Neural progenitor cell (in vitro differentiated cells): ENCODE measurements around the gene FBLN1. TPM values are rescaled to one million over a fixed set of nuclear protein-coding genes. Genes with fewer than 3 reads are reported as not detected.

Experiments
- DNase-seq: peaks from one replicate; pipeline ENCODE4 v3.0.0-alpha.2; 2016; ENCODE audit warnings: low spot score
- H2AFZ ChIP-seq: fragments of 200-600 bp; sonication (generic); replicated peaks from 2 replicates; pipeline ENCODE4 v1.6.1; 2016; ENCODE audit warnings: antibody characterized with exemption
- H3F3A ChIP-seq: fragments of 200-600 bp; sonication (generic); 2 replicates; pipeline ENCODE4 v1.6.1; 2016; ENCODE audit warnings: antibody characterized with exemption, low read depth
- H3K27ac ChIP-seq: fragments of 200-600 bp; sonication (generic); 2 replicates; pipeline ENCODE4 v1.5.1; 2016; ENCODE audit warnings: mild to moderate bottlenecking
- H3K27me3 ChIP-seq: fragments of 200-600 bp; sonication (generic); 2 replicates; pipeline ENCODE4 v1.6.1; 2016; ENCODE audit warnings: mild to moderate bottlenecking, moderate library complexity
- H3K36me3 ChIP-seq: fragments of 200-600 bp; sonication (generic); 2 replicates; pipeline ENCODE4 v1.5.1; 2016
- H3K4me1 ChIP-seq: fragments of 200-600 bp; sonication (generic); 2 replicates; pipeline ENCODE4 v1.6.1; 2016; ENCODE audit warnings: mixed run types
- H3K4me2 ChIP-seq: fragments of 200-600 bp; sonication (generic); 2 replicates; pipeline ENCODE4 v1.6.1; 2016
- H3K4me3 ChIP-seq: fragments of 200-600 bp; sonication (generic); 2 replicates; pipeline ENCODE4 v1.5.1; 2016
- H3K79me2 ChIP-seq: fragments of 200-600 bp; sonication (generic); 2 replicates; pipeline ENCODE4 v1.6.1; 2016; ENCODE audit warnings: low read depth
- H3K9ac ChIP-seq: fragments of 200-600 bp; sonication (generic); 2 replicates; pipeline ENCODE4 v1.6.1; 2016
- H3K9me3 ChIP-seq: fragments of 200-600 bp; sonication (generic); 2 replicates; pipeline ENCODE4 v1.5.1; 2016; ENCODE audit warnings: low read depth
- H4K20me1 ChIP-seq: fragments of 200-600 bp; sonication (generic); 2 replicates; pipeline ENCODE4 v1.6.1; 2016; ENCODE audit warnings: low read depth
- H3K27ac Mint-ChIP-seq: 3 replicates; pipeline ENCODE4 v1.8.0; 2021; ENCODE audit warnings: mixed read lengths
- H3K27me3 Mint-ChIP-seq: 2 replicates; pipeline ENCODE4 v1.8.0; 2022; ENCODE audit warnings: low read depth, mild to moderate bottlenecking, inconsistent platforms, moderate library complexity, mixed read lengths; ENCODE audit not compliant: insufficient read depth
- H3K36me3 Mint-ChIP-seq: 3 replicates; pipeline ENCODE4 v1.8.0; 2021; ENCODE audit warnings: mixed read lengths
- H3K4me1 Mint-ChIP-seq: 3 replicates; pipeline ENCODE4 v1.8.0; 2021; ENCODE audit warnings: mixed read lengths
- H3K4me3 Mint-ChIP-seq: 3 replicates; pipeline ENCODE4 v1.8.0; 2021; ENCODE audit warnings: mild to moderate bottlenecking, moderate library complexity, mixed read lengths
- H3K9me3 Mint-ChIP-seq: 3 replicates; pipeline ENCODE4 v1.8.0; 2020; ENCODE audit warnings: mixed read lengths
- EZH2 ChIP-seq: fragments of 200-600 bp; sonication (generic); IDR thresholded peaks from 2 replicates; pipeline ENCODE4 v1.6.1; 2017; ENCODE audit warnings: antibody characterized with exemption, mild to moderate bottlenecking, moderate library complexity
- EZH2phosphoT487 ChIP-seq: fragments of 200-600 bp; sonication (generic); IDR thresholded peaks from 2 replicates; pipeline ENCODE4 v1.6.1; 2017; ENCODE audit warnings: antibody characterized with exemption
- total RNA-seq: library from RNA; depleted of rRNA; stranded (reverse); fragments of >200 nt; gene quantifications from 2 replicates; pipeline ENCODE4 v1.2.3, GENCODE V29; 2015; ENCODE audit warnings: low replicate concordance
- TF ChIP-seq, protein P1 (sequence below): fragments of 200-600 bp; sonication (generic); IDR thresholded peaks from 2 replicates; pipeline ENCODE4 v1.5.1; 2017; ENCODE audit warnings: antibody characterized with exemption, mild to moderate bottlenecking

The FBLN1 gene
- total RNA-seq, 1 donor from 2014 or later = 84.3 TPM

DNA sequence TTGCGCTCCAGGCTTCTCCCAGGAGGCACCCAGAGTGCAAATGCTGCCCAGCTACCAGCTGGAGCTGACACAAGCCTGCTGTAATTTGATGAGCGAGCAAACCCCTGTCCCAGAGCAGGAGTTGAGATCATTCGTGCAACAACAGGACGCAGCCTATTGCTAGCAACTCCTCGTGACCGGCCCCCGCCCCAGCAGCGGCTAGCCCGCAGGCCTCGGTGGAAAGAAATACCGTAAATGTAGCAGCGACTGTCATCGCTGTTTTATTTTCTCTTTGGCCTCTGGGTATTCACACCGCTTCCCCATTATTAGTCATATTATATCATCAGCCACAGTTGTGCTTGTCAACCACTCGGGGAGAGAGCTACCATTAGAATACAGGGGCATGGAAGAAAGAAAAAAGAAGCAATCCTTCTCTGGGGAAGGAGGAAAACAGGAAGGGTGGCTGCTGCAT is 109.8 kb downstream of the FBLN1 start:
- H3K36me3 ChIP-seq = no peaks in the 10 kb centered on the region
- H3K9ac ChIP-seq = no peak overlapping the region
- H3K79me2 ChIP-seq = no peaks in the 10 kb centered on the region
- Mint-ChIP-seq H3K27ac (no peak overlapping the region), H3K36me3 (no peaks in the 10 kb centered on the region), H3K4me1 (peaks cover 24% of the 10 kb centered on the region), H3K9me3 (peaks cover 3% of the 10 kb centered on the region), H3K27me3 (peaks cover 4% of the 10 kb centered on the region), H3K4me3 (no peak overlapping the region)
- TF ChIP-seq EZH2 (no peak), EZH2phosphoT487 (no peak)
- TF ChIP-seq, protein P1, sequence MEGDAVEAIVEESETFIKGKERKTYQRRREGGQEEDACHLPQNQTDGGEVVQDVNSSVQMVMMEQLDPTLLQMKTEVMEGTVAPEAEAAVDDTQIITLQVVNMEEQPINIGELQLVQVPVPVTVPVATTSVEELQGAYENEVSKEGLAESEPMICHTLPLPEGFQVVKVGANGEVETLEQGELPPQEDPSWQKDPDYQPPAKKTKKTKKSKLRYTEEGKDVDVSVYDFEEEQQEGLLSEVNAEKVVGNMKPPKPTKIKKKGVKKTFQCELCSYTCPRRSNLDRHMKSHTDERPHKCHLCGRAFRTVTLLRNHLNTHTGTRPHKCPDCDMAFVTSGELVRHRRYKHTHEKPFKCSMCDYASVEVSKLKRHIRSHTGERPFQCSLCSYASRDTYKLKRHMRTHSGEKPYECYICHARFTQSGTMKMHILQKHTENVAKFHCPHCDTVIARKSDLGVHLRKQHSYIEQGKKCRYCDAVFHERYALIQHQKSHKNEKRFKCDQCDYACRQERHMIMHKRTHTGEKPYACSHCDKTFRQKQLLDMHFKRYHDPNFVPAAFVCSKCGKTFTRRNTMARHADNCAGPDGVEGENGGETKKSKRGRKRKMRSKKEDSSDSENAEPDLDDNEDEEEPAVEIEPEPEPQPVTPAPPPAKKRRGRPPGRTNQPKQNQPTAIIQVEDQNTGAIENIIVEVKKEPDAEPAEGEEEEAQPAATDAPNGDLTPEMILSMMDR = no peak
- H3K4me3 ChIP-seq = no peak overlapping the region
- H3K4me2 ChIP-seq = no peak overlapping the region
- H2AFZ ChIP-seq = no peak overlapping the region
- peaks cover 4% of the 10 kb centered on the region for H3K4me1 ChIP-seq
- no peaks in the 10 kb centered on the region for H3K9me3 ChIP-seq
- DNase-seq = no peak
- H3K27ac ChIP-seq = no peak overlapping the region
- no peaks in the 10 kb centered on the region for H3K27me3 ChIP-seq
- H3F3A ChIP-seq = peaks cover 8% of the 10 kb centered on the region
- H4K20me1 ChIP-seq = no peaks in the 10 kb centered on the region

DNA sequence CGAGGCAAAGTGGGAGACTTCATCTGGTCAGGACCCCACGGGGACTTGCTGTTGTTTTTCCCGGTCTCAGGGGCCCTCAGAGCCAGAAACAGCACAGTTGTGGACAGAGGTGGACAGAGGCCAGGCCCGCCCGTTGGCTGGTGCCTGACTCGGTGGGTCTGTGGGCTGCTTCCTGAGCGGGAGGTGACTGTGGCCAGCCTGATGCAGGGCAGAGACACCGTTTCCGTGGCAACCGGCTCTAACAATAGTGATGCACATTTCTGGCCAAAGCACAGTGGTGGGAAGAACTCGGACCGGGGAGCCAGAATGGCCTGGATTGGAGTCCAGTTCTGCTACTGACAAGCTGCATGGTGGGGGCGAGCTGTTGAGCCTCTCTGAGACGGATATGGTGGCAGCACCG is 110.3 kb downstream of the FBLN1 start:
- Histone ChIP-seq H3K4me3 (no peak overlapping the region), H3K36me3 (no peaks in the 10 kb centered on the region), H3K4me2 (no peak overlapping the region), H2AFZ (no peak overlapping the region), H3K79me2 (no peaks in the 10 kb centered on the region), H3K9me3 (no peaks in the 10 kb centered on the region), H3K9ac (no peak overlapping the region), H3K27ac (no peak overlapping the region), H3K27me3 (no peaks in the 10 kb centered on the region), H3F3A (peaks cover 8% of the 10 kb centered on the region), H4K20me1 (no peaks in the 10 kb centered on the region), H3K4me1 (peaks cover 4% of the 10 kb centered on the region)
- no peak overlapping the region for H3K27ac Mint-ChIP-seq
- H3K4me1 Mint-ChIP-seq = peaks cover 24% of the 10 kb centered on the region
- H3K36me3 Mint-ChIP-seq = no peaks in the 10 kb centered on the region
- no peak overlapping the region for H3K4me3 Mint-ChIP-seq
- H3K9me3 Mint-ChIP-seq = peaks cover 3% of the 10 kb centered on the region
- no peak for TF ChIP-seq EZH2
- DNase-seq = peak; percentile 48
- H3K27me3 Mint-ChIP-seq = peaks cover 4% of the 10 kb centered on the region

DNA sequence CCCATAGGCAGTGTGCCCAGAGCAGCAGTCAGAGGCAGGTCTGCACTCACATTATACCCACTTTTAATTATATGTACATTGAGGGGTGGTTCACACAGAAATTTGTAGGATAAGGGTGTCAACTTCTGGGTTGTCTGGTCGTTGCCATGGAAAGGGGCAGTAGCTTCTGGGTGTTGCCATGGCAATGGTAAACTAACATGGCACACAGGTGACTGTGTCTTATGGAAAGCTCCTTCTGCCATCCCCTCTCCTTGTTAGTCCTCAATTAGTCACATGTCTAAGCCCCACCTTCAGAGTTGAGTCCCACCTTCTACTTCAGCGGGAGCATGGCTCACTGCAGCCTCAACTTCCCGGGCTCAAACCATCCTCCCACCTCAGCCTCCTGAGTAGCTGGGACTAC is 112.7 kb downstream of the FBLN1 start:
- peaks cover 15% of the 10 kb centered on the region for H3K4me1 Mint-ChIP-seq
- Histone ChIP-seq H3F3A (no peaks in the 10 kb centered on the region), H3K27me3 (no peaks in the 10 kb centered on the region), H3K4me2 (no peak overlapping the region), H2AFZ (no peak overlapping the region), H3K4me1 (no peaks in the 10 kb centered on the region), H3K36me3 (no peaks in the 10 kb centered on the region), H3K27ac (no peak overlapping the region), H4K20me1 (no peaks in the 10 kb centered on the region), H3K79me2 (no peaks in the 10 kb centered on the region), H3K4me3 (no peak overlapping the region), H3K9ac (no peak overlapping the region), H3K9me3 (no peaks in the 10 kb centered on the region)
- H3K27ac Mint-ChIP-seq = no peak overlapping the region
- H3K4me3 Mint-ChIP-seq = no peak overlapping the region
- no peak for DNase-seq
- TF ChIP-seq EZH2 (no peak), EZH2phosphoT487 (no peak)
- TF ChIP-seq, protein P1 = no peak
- peaks cover 13% of the 10 kb centered on the region for H3K9me3 Mint-ChIP-seq
- H3K36me3 Mint-ChIP-seq = no peaks in the 10 kb centered on the region
- H3K27me3 Mint-ChIP-seq = peaks cover 2% of the 10 kb centered on the region

- no peak overlapping the region for H3K4me2 ChIP-seq
- H3K9me3 Mint-ChIP-seq = peaks cover 17% of the 10 kb centered on the region
- H3K4me3 ChIP-seq = no peak overlapping the region
- no peak for DNase-seq
- no peaks in the 10 kb centered on the region for H3K36me3 ChIP-seq
- no peaks in the 10 kb centered on the region for H3K4me1 ChIP-seq
- no peak overlapping the region for H3K4me3 Mint-ChIP-seq
- H4K20me1 ChIP-seq = no peaks in the 10 kb centered on the region
- H3K27me3 ChIP-seq = no peaks in the 10 kb centered on the region
- H3K27me3 Mint-ChIP-seq = peaks cover 2% of the 10 kb centered on the region
- no peak overlapping the region for H3K27ac ChIP-seq
- H3K9me3 ChIP-seq = no peaks in the 10 kb centered on the region
- H2AFZ ChIP-seq = no peak overlapping the region
- no peaks in the 10 kb centered on the region for H3K36me3 Mint-ChIP-seq
- peaks cover 15% of the 10 kb centered on the region for H3K4me1 Mint-ChIP-seq
- H3K27ac Mint-ChIP-seq = no peak overlapping the region
- H3K79me2 ChIP-seq = no peaks in the 10 kb centered on the region
- TF ChIP-seq EZH2 (no peak), EZH2phosphoT487 (no peak)
- TF ChIP-seq, protein P1 = no peak
- no peaks in the 10 kb centered on the region for H3F3A ChIP-seq
- H3K9ac ChIP-seq = no peak overlapping the region
Observed at GRCh38 chr22:45616432-45616831, 113.7 kb downstream of the FBLN1 start.
